ES-I3 (cell line): ENCODE results near the gene USP17L21.
"Not testable (repeated sequence)": the region's sequence is repeated elsewhere in the genome, so short reads cannot be mapped to it uniquely, and the experiment has no call there.

Experiments
- H3K36me3 ChIP-seq: 2 replicates; pipeline ENCODE4 v1.6.1; 2013; ENCODE audit warnings: mild to moderate bottlenecking, low read length, control low read depth, moderate library complexity; ENCODE audit not compliant: insufficient read depth
- H3K4me1 ChIP-seq: 2 replicates; pipeline ENCODE4 v1.6.1; 2013; ENCODE audit warnings: mild to moderate bottlenecking, control low read depth, low read length; ENCODE audit not compliant: insufficient read depth
- H3K9ac ChIP-seq: 2 replicates; pipeline ENCODE4 v1.6.1; 2013; ENCODE audit warnings: low read depth, mild to moderate bottlenecking, low read length, moderate library complexity
- H3K9me3 ChIP-seq: 2 replicates; pipeline ENCODE4 v1.6.1; 2013; ENCODE audit warnings: mild to moderate bottlenecking, low read length, moderate library complexity; ENCODE audit not compliant: control insufficient read depth, insufficient read depth

Gene USP17L21

DNA sequence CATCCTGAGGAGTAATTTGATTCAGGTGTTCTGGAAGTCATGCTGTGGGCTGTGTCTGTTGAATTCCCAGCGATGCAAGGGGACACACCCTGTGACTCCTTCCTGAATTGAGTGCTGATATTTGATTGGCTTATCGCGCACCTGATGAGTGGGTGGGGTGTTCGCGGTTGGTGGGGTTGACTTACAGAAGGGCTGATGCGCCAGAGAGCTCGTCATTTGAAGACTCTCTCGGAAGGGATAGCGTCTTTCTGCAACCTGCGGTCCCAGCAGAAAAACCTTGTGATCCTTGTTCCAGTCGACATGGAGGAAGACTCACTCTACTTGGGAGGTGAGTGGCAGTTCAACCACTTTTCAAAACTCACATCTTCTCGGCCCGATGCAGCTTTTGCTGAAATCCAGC, at the start of gene USP17L21:
USP17L21 (plus strand) TSS at position 301 of the 400 bp plus-strand sequence; CDS start at position 301, 0 bp downstream.
- H3K9me3 ChIP-seq, result not testable (repeated sequence)

GRCh38 chr4:9214701-9215100, 48.0 kb upstream of the USP17L21 start:
- H3K4me1 ChIP-seq, H3K9me3 ChIP-seq, H3K36me3 ChIP-seq, H3K9ac ChIP-seq: not testable (repeated sequence)

More for the DNA sequence above, at the start of gene USP17L21:
- H3K9ac ChIP-seq, H3K36me3 ChIP-seq, H3K4me1 ChIP-seq: not testable (repeated sequence)

DNA sequence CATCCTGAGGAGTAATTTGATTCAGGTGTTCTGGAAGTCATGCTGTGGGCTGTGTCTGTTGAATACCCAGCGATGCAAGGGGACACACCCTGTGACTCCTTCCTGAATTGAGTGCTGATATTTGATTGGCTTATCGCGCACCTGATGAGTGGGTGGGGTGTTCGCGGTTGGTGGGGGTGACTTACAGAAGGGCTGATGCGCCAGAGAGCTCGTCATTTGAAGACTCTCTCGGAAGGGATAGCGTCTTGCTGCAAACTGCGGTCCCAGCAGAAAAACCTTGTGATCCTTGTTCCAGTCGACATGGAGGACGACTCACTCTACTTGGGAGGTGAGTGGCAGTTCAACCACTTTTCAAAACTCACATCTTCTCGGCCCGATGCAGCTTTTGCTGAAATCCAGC, 47.6 kb upstream of the USP17L21 start, which contains the start of gene USP17L11:
USP17L11 (plus strand) TSS at position 301 of the 400 bp plus-strand sequence; CDS start at position 301, 0 bp downstream.
- H3K4me1 ChIP-seq, H3K9me3 ChIP-seq, H3K9ac ChIP-seq, H3K36me3 ChIP-seq: not testable (repeated sequence)

- H3K36me3 ChIP-seq, H3K9me3 ChIP-seq, H3K4me1 ChIP-seq, H3K9ac ChIP-seq: not testable (repeated sequence)
These were observed 42.8 kb upstream of the USP17L21 start, which contains the start of gene USP17L12 for GRCh38 chr4:9219852-9220251. Gene USP17L12, plus strand, starts transcription at chr4:9220152. Its CDS starts 0 bp downstream, at chr4:9220152.

GRCh38 chr4:9224596-9224995, 38.1 kb upstream of the USP17L21 start, which contains the start of gene USP17L13:
Gene USP17L13, plus strand, starts transcription at chr4:9224896. Its CDS starts 0 bp downstream, at chr4:9224896.
- H3K4me1 ChIP-seq, H3K9me3 ChIP-seq, H3K36me3 ChIP-seq, H3K9ac ChIP-seq: not testable (repeated sequence)

GRCh38 chr4:9230249-9230648, 32.4 kb upstream of the USP17L21 start:
- not testable (repeated sequence) for H3K36me3 ChIP-seq, H3K9me3 ChIP-seq, H3K9ac ChIP-seq, H3K4me1 ChIP-seq

- not testable (repeated sequence) for H3K9me3 ChIP-seq, H3K9ac ChIP-seq, H3K4me1 ChIP-seq, H3K36me3 ChIP-seq
These were observed 28.6 kb upstream of the USP17L21 start, which contains the start of gene USP17L15 for GRCh38 chr4:9234085-9234484. Gene USP17L15, plus strand, starts transcription at chr4:9234385. Its CDS starts 0 bp downstream, at chr4:9234385.

GRCh38 chr4:9238461-9238860, 24.2 kb upstream of the USP17L21 start:
- H3K9ac ChIP-seq, H3K36me3 ChIP-seq, H3K4me1 ChIP-seq, H3K9me3 ChIP-seq: not testable (repeated sequence)

GRCh38 chr4:9243579-9243978, 19.1 kb upstream of the USP17L21 start, which contains the start of gene USP17L17:
Gene USP17L17, plus strand, starts transcription at chr4:9243879. Its CDS starts 0 bp downstream, at chr4:9243879.
- not testable (repeated sequence) for H3K9ac ChIP-seq, H3K9me3 ChIP-seq, H3K4me1 ChIP-seq, H3K36me3 ChIP-seq

- H3K9me3 ChIP-seq, H3K4me1 ChIP-seq, H3K9ac ChIP-seq, H3K36me3 ChIP-seq: not testable (repeated sequence)
These were observed 14.6 kb upstream of the USP17L21 start, which contains the start of gene USP17L18 for GRCh38 chr4:9247953-9248680. Gene USP17L18, plus strand, starts transcription at chr4:9248630. Its CDS starts 0 bp downstream, at chr4:9248630.

DNA sequence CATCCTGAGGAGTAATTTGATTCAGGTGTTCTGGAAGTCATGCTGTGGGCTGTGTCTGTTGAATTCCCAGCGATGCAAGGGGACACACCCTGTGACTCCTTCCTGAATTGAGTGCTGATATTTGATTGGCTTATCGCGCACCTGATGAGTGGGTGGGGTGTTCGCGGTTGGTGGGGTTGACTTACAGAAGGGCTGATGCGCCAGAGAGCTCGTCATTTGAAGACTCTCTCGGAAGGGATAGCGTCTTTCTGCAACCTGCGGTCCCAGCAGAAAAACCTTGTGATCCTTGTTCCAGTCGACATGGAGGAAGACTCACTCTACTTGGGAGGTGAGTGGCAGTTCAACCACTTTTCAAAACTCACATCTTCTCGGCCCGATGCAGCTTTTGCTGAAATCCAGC, 9.6 kb upstream of the USP17L21 start, which contains the start of gene USP17L19:
USP17L19 (plus strand) TSS at position 301 of the 400 bp plus-strand sequence; CDS start at position 301, 0 bp downstream.
- not testable (repeated sequence) for H3K9me3 ChIP-seq, H3K36me3 ChIP-seq, H3K4me1 ChIP-seq

GRCh38 chr4:9257824-9258223, 4.8 kb upstream of the USP17L21 start, which contains the start of gene USP17L20:
Gene USP17L20, plus strand, starts transcription at chr4:9258124. Its CDS starts 0 bp downstream, at chr4:9258124.
- not testable (repeated sequence) for H3K36me3 ChIP-seq, H3K4me1 ChIP-seq, H3K9ac ChIP-seq, H3K9me3 ChIP-seq

More for the DNA sequence above, 9.6 kb upstream of the USP17L21 start, which contains the start of gene USP17L19:
- not testable (repeated sequence) for H3K9ac ChIP-seq

- not testable (repeated sequence) for H3K9ac ChIP-seq, H3K36me3 ChIP-seq, H3K4me1 ChIP-seq, H3K9me3 ChIP-seq
These were observed 4.6 kb downstream of the USP17L21 start, which contains the start of gene USP17L22 for GRCh38 chr4:9267319-9267718. Gene USP17L22, plus strand, starts transcription at chr4:9267619. Its CDS starts 0 bp downstream, at chr4:9267619.

DNA sequence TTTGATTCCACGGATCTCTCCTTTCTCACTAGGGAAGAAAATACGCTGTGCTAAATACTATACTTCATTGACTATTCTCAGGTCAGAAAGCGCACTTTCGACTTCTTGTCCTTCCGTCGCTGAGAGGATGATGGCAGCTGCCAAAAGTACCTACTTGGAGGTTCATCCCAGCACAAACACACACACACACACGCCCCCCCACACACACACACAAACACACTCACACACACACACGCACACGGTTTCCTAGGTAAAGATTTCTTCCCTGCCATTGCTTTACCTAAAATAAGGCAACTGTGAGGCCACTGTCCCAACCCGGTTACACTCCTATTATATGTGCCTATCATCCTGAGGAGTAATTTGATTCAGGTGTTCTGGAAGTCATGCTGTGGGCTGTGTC, 9.0 kb downstream of the USP17L21 start:
- not testable (repeated sequence) for H3K9ac ChIP-seq, H3K9me3 ChIP-seq, H3K36me3 ChIP-seq, H3K4me1 ChIP-seq
